ENCODE measurements around the gene FAIM. TPM values are rescaled to one million over a fixed set of nuclear protein-coding genes. Genes with fewer than 3 reads are reported as not detected.

The FAIM gene
- total and polyA plus RNA-seq, 2 of the 8 experiments (the other 6 are each of a cell fraction or from before 2014, with no cell fraction given), result 1.2 to 7.1 TPM

DNA sequence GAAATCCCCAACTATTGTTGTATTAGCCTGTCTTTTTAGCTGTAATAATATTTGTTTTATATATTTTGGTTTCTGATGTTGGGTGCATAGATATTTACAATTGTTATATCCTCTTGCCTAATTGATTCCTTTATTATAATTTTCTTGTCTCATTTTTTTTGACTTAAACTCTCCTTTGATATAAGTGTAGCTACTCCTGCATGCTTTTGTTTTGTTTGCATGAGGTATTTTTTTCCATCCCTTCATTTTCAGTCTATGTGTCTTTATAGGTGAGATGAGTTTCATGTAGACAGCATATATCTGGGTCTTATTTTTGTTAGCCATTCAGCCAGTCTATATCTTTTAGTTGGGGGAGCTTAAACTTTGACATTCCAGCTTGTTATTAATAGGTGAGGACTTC is 37.4 kb downstream of the FAIM start:
- H3K27ac ChIP-seq (ENCODE audit: low read depth, low read length), result no peak overlapping the region
- H3K36me3 ChIP-seq (ENCODE audit: control insufficient read depth in 2 of 4, insufficient read depth in 4 of 4, low read length in 3 of 4), result peaks cover 7 to 22% (median 15%) of the 10 kb centered on the region in 4 experiments; a peak in 7 of 8 replicates
- H3K9ac ChIP-seq (replicated peaks in 1 of 4; ENCODE audit: extremely low read depth in 1 of 4, low read depth in 3 of 4, low read length in 3 of 4), result no peak overlapping the region
- H2BK5ac ChIP-seq (ENCODE audit: low read depth, low read length), result no peak overlapping the region
- no peak overlapping the region for H2BK120ac ChIP-seq (replicated peaks; ENCODE audit: low read depth, low read length)
- peaks cover 37 to 48% of the 10 kb centered on the region in 2 experiments for H3K9me3 ChIP-seq (ENCODE audit: insufficient read depth in 2 of 2, low read depth in 1 of 2, low read length in 1 of 2)
- ChIA-PET POLR2A (ENCODE audit: partially characterized antibody) (interaction anchor here (0.6 kb wide), 1 partner anchor 290 kb away, joined by 3 read pairs; no protein-coding TSS in a partner anchor), CTCF (ENCODE audit: partially characterized antibody) (interaction anchor here (0.6 to 1.2 kb wide), 2 partner anchors 52 to 269 kb away, joined by 3 to 4 read pairs; partner anchors contain the start of gene CEP70)
- DNase-seq (ENCODE audit: low read depth in 1 of 2, low spot score in 2 of 2) (no peak), FAIRE-seq (no peak)
- no peak overlapping the region for H3K4me2 ChIP-seq (ENCODE audit: insufficient read depth in 1 of 2, low read depth in 2 of 2, low read length in 2 of 2)
- H2BK12ac ChIP-seq (ENCODE audit: low read depth, low read length), result no peak overlapping the region
- no peak overlapping the region for H3K56ac ChIP-seq (replicated peaks; ENCODE audit: insufficient read length, low read depth, low read length)
- no peak overlapping the region for H3K18ac ChIP-seq (ENCODE audit: extremely low read depth, low read length)
- H2AK5ac ChIP-seq (ENCODE audit: low read depth, low read length), result no peak overlapping the region
- H3K23me2 ChIP-seq (ENCODE audit: low read depth, low read length), result no peaks in the 10 kb centered on the region
- H2BK20ac ChIP-seq (ENCODE audit: low read length), result no peak overlapping the region
- no peak overlapping the region for H2BK15ac ChIP-seq (ENCODE audit: low read length)
- TF ChIP-seq KDM4A (IDR thresholded peaks at IDR 0.05; ENCODE audit: low read depth, low read length, severe bottlenecking), result no peak
- no peak for TF ChIP-seq PHF8 (conservative IDR thresholded peaks at IDR 0.05; ENCODE audit: low read depth, low read length)
- no peak for TF ChIP-seq MAX (IDR thresholded peaks at IDR 0.05)
- no peak for TF ChIP-seq SRF (IDR thresholded peaks at IDR 0.05; ENCODE audit: low read depth, low read length)
- TF ChIP-seq KDM5A (IDR thresholded peaks at IDR 0.05; ENCODE audit: low read length), result no peak
- TF ChIP-seq EP300 (IDR thresholded peaks at IDR 0.05; ENCODE audit: borderline replicate concordance in 1 of 2, low read depth in 2 of 2, low read length in 2 of 2), result no peak
- no peak for TF ChIP-seq USF2 (IDR thresholded peaks at IDR 0.05; ENCODE audit: low read length)
- no peak for TF ChIP-seq CREB1 (IDR thresholded peaks at IDR 0.05)
- TF ChIP-seq, protein P1, sequence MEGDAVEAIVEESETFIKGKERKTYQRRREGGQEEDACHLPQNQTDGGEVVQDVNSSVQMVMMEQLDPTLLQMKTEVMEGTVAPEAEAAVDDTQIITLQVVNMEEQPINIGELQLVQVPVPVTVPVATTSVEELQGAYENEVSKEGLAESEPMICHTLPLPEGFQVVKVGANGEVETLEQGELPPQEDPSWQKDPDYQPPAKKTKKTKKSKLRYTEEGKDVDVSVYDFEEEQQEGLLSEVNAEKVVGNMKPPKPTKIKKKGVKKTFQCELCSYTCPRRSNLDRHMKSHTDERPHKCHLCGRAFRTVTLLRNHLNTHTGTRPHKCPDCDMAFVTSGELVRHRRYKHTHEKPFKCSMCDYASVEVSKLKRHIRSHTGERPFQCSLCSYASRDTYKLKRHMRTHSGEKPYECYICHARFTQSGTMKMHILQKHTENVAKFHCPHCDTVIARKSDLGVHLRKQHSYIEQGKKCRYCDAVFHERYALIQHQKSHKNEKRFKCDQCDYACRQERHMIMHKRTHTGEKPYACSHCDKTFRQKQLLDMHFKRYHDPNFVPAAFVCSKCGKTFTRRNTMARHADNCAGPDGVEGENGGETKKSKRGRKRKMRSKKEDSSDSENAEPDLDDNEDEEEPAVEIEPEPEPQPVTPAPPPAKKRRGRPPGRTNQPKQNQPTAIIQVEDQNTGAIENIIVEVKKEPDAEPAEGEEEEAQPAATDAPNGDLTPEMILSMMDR (IDR thresholded peaks at IDR 0.05; ENCODE audit: control extremely low read depth in 1 of 3, insufficient read depth in 1 of 3, low read depth in 1 of 3, low read length in 3 of 3), result no peak
- no peak overlapping the region for H3K4me3 ChIP-seq (ENCODE audit: extremely low read depth in 1 of 4, insufficient read depth in 2 of 4, low read depth in 3 of 4, low read length in 4 of 4)
- no peaks in the 10 kb centered on the region for H4K20me1 ChIP-seq (replicated peaks in 1 of 2; ENCODE audit: control insufficient read depth in 1 of 2, insufficient read depth in 2 of 2, low read length in 2 of 2)
- H4K8ac ChIP-seq (ENCODE audit: extremely low read depth, insufficient read depth, low read length), result no peak overlapping the region
- no peak overlapping the region for H3K14ac ChIP-seq (ENCODE audit: insufficient read length)
- H3K27me3 ChIP-seq (replicated peaks in 1 of 4; ENCODE audit: control insufficient read depth in 3 of 4, extremely low read depth in 1 of 4, insufficient read depth in 3 of 4, low read length in 3 of 4), result no peaks in the 10 kb centered on the region; a peak in 1 of 7 replicates
- no peak overlapping the region for H3K4ac ChIP-seq (replicated peaks; ENCODE audit: insufficient read length, low read depth, low read length)
- H3K79me2 ChIP-seq (ENCODE audit: control insufficient read depth in 1 of 2, insufficient read depth in 2 of 2, low read length in 2 of 2), result no peaks in the 10 kb centered on the region
- H2AFZ ChIP-seq (ENCODE audit: low read length), result no peak overlapping the region
- no peak overlapping the region for H3K23ac ChIP-seq (ENCODE audit: insufficient read length)
- no peaks in the 10 kb centered on the region for H3K4me1 ChIP-seq (replicated peaks in 1 of 4; ENCODE audit: control insufficient read depth in 3 of 4, insufficient read depth in 4 of 4, low read length in 3 of 4)
- H3K79me1 ChIP-seq (ENCODE audit: low read depth, low read length), result no peaks in the 10 kb centered on the region
- no peak overlapping the region for H4K5ac ChIP-seq (ENCODE audit: insufficient read length, low read depth, low read length)
- no peak overlapping the region for H4K91ac ChIP-seq (replicated peaks; ENCODE audit: insufficient read length, low read length)
